ENCODE data around the gene EPHB6.

GRCh38 chr7:142806022-142806356 is 48.9 kb upstream of the EPHB6 start:
- TF ChIP-seq POLR2A (IDR thresholded peaks at IDR 0.05) (no peak), CTCF (IDR thresholded peaks at IDR 0.05) (no peak)

All from lower leg skin (tissue), 3 donors.